ENCODE results near the gene RBM19.

RBM19 gene

DNA sequence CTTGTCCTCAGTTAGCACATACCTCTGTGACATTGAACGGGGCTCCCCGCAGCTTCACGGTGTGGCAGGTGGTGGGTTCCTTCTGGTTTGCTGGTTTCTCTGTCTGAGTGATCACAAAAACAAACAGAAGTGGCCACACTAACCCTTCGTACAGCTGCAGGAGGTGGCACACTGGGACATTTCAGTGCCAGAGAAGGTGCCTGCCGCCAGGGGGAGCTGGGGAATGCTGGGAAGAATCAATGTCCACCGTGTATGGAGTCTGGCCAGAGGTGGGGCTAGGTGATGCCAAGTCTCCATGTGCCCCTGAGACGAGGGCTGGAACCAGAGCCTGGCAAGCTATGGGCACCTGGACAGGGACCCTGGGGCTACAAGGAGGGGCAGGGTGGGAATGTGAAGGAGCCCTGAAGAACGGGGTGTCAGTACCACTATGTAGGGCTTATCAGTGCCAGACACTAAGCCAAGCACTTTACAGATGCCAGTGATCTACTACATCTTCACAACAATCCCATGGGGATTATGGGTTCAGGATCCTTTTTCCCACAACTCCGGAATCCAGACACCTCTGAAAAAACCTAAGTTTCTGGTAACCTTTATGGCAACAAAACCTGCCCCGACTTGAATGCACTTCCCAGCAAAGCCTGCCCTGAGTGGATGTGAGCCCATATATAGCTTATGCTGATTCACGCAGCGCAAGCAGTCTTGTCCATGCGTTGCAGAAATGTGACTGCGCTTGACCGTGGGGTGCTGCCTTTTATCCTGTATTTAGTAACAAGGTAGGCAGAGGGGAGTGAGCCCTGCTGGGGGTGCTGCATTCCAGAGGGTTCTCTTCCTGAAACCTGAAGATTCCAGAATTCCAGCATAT, 10.8 kb downstream of the RBM19 start:
- DNase-seq (ENCODE audit: low read depth, low spot score) = peak; percentile 65

DNA sequence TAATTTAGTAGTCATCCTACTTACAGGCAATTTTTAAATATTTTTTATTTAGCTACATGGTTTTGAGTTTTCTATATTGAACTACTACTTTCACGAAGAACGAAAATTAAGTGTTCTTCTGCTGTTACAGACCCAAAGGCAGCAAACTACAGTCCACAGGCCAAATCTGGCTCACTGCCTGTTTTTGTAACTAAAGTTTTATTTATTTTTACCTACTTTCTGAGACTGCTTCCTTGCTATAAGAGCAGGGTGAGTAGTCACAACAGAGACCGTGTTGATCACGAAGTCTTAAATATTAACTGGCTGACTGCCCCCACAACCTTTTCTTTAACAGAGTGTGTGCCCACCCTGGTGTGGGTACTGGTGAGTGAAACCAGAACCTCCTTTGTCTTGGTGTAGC, 11.6 kb downstream of the RBM19 start:
- no peak for DNase-seq (ENCODE audit: low read depth, low spot score)

DNA sequence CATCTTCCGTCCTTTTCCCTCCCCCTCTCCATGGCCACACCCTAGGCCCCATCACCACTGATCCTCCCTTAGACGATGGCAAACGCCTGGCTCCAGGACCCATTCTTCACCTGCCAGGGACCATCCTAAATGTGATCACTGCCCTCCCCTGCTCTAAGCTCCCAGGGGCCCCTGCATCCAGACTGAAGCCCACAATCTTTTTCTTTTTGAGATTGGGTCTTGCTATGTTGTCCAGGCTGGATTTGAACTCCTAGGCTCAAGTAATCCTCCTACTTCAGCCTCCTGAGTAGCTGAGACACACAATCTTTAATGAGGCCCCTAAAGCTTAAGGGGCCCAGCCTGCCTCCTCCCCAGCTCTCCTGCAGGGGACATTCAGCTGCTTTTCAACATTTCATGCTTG, 15.3 kb downstream of the RBM19 start:
- DNase-seq (ENCODE audit: low read depth, low spot score) = no peak

DNA sequence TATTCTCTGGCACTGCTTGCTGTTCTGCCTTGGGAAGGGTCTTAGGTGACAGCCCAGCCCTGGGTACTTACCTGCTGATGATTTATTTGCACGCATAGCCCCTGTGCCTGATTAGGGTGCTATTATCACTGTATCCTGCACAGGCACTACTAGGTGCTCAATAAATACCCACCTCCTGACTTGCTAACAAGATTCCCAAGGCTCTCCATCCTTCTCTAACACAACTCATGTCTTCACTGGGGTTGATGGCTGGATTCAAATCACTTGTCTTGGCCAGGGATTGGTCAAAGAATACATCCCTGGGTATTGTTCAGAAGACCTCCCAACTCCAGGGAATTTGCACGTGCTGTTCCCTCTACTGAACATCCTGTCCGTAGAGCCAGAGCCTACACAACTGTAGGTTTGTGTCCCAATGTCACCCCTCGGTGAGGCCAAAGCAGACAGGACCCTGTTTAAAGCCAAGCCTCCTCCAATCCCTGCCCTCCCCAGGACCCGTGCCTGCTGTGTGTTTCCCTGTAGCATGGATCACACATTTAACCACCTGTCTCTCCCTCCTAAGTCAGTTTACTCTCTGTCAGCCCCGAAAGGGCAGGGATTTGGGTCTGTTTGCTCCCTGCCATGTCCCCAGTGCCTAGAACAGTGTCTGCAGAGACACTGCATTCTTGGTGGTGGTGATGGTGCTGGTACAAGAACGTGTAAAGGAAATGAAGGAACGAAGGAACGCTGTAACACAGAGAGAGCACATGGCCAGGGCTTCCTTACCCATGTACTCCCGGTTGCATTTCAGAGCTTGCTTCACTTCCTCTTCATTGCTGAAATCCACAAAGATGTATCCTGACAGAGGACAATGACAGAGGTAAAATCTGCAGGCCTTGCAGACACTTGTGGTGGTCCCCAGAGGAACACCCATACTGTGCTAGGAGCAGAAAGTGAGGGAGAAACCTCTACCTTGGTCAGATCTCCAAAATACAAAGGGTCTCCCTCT, 16.5 kb downstream of the RBM19 start:
- no peak for DNase-seq (ENCODE audit: low read depth, low spot score)

DNA sequence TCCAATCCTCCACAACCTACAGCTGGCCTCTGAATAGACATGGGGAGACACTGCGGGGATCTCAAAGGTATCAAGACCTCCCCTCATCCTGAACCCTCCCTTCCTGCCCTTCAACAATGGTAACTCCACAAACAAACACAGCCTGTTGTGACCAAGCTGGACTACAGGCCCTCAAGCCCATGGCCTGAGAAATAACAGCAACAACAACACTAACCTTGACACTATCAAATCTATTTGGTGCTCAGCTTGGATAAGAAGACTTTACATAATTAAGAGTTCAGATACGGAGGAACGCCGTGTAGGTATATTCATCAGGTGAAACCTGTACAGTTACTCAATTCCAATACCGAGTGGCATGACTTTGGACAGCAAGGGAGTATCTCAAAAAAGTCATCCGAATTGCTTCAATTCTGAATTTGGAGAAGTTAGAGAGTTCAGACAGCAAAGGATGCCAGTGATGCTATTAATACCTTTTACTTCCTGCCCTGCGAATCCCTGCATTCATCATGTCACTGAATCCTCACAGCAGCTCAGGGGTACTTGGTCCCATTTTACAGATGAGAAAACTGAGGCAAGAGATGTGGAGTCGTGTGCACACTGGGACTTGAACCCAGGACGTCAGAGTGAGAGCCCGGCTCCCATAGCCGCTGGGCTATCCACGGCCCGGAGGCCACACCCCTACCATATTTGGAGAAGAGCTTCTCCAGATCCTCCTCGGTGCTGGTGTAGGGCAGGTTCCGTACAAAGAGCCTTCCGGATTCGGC, 17.8 kb downstream of the RBM19 start:
- DNase-seq (ENCODE audit: low read depth, low spot score) = no peak

DNA sequence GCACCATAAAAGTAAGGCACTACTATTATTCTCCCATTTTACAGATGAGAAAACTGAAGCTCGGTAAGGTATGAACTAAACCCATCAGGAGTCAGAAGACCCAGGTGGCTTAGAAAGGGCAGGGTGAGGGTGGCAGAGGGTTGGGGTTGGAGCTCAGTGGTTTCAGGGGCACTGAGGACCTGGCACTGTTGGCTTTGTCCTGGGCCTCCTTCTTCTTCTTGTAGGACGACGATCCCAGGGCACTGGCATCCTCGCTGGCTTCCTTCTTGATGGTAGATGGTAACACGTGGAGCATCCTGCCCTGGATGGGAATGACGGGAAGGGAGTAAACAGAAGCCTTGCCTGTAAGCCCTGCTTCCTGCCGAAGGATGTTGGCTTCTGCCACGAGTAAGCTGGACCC, 19.9 kb downstream of the RBM19 start:
- no peak for DNase-seq (ENCODE audit: low read depth, low spot score)

DNA sequence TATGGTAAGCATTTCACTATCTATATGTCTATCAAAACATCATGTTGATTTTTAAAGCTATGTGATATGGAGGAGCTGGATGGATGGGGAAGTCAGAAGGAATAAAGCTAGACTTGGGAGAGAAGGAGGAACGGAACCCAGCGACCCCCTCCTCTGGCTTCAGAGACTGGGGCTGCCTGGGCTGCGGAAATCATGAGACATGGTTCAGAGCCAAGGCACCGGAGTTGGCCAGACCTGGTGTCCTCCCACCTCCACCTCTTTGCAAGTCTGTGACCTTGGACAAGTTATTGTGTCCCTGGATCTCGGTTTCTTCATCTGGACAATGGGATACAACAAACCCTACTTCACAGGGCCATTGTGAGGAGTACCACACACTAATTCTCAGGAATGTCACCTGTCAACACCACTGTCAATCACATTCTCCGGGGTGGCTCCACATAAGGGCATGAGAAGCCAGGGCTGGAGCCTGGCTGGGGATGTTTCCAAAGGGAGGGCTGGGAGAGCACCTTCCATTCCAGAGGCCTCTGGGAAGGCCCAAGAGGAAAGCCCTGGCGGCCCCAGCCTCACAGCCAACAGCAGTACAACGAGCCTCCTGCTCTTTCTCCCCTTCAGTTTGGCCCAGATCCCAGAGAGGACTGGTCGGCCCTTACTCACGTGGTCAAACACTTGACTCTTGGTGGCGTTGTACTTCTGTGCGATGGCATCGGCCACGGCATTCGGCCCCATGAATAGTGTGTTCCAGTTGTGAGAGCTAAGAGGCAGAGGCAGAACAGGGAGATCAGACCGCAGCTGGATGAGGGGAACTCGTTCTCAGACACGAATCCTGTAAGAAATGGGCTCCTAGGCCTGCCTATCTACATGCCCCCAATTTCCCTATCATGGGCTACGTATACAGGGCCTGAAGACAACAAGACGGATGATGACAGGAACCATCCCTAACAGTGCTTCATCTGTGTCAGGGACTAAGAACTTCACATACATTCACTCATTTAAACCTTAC, 20.7 kb downstream of the RBM19 start:
- no peak for DNase-seq (ENCODE audit: low read depth, low spot score)

DNA sequence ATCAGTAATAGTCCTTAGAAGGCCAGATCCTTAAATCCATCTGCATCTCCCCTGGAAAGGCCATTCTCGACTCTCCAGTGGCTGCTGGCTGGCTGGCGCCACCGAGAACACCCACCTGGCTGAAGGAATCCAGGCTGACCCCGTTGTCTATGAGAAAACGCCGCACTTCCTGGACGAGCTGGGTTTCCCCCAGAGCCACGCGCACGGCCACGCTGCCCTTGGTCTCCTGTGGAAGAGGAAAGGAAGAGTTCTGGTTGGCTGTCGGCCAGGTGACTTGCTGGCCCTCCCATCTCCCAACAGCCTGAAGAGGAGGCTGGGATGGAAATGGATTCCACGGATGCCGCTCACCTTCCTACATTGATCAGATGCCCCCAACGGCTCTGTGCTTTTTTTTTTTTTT, 23.9 kb downstream of the RBM19 start:
- no peak for DNase-seq (ENCODE audit: low read depth, low spot score)

DNA sequence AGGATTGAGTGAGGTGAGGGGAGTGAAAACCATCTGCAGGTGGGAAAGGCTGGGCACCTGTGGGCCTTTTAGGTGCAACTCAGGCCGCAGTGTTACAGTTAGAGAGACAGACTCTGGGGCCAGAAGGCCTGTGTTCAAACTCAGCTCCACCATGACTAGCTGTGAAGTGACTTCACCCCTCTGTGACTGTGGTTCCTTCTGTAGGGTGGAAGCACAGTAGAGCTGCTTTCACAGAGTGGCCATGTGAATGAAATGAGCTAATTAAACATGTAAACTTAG, 25.0 kb downstream of the RBM19 start:
- DNase-seq (ENCODE audit: low read depth, low spot score) = no peak

DNA sequence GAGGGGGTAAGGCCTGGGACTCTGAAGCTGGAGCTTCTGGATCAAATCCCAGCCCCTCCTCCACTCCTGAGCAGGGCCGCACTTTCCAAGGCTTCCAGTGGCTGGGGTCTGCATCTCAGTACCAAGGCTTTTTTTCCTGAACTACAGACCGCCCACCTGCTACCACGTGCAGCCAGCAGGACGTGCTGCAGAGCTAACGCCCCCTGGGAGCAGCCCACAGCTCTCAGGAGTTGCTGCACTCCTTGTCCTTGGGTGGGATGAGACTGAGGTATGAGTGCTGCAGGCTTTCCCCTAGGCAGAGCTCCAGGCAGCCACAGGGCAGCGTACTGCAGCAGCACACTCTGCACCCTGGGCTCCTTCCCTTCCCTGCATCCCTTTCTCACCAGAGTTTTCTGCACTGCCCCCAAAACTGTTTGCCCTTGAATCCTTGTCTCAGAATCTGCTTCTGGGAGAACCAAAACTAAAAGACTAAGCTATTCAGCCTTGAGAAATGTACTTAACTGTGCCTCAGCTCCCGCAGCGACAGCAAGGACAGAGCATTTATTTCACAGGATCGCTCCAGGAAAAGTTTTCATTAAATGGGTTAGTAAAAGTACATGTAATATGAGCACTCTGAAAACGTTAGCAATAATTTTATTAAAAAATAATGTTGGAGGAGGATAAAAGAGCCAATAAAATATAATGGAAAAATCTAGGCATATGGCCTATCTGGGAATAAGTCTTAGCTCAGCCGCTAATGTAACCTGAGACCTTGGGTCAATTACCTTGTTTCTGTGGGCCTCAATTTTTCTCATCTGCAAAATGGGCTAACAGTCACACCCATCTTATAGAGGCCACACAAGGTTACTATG, 25.5 kb downstream of the RBM19 start:
- peak; percentile 56 for DNase-seq (ENCODE audit: low read depth, low spot score)

DNA sequence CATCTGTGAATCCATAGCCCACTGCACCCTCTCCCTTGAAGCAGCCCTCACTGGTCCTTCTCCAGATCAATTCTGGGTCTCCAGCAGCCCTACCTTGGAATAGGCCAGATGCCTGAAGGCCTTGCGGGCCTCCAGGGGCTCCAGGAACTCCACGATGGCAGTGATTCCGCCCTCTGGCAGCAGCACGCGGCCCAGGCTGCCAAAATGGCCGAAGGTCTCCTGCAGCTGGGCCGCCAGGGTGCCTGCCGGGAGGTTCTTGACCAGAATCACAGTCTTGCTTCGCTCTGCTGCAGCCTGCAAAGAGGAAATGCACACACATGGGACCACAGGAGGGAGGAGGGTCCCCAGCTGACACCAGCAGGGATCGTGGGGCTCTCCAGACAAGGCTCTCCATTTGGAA, 26.3 kb downstream of the RBM19 start:
- DNase-seq (ENCODE audit: low read depth, low spot score) = no peak

DNA sequence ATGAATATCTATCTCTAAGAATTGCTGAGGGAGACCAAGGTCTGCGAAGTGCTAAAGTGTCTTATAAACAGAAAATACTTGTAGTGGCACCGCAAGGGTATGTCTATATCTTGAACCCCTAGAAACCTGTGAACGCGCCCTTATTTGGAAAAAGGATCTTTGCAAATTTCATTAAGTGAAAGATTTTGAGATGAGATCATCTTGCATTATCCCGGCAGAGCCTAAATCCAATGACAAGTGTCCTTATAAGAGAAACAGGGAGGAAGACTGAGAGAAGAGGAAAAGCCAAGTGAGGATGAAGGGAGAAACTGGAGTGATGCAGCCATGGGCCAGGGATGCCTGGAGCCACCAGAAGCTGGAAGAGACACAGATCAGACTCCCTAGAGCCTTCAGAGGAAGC, 27.7 kb downstream of the RBM19 start:
- DNase-seq (ENCODE audit: low read depth, low spot score) = no peak

DNA sequence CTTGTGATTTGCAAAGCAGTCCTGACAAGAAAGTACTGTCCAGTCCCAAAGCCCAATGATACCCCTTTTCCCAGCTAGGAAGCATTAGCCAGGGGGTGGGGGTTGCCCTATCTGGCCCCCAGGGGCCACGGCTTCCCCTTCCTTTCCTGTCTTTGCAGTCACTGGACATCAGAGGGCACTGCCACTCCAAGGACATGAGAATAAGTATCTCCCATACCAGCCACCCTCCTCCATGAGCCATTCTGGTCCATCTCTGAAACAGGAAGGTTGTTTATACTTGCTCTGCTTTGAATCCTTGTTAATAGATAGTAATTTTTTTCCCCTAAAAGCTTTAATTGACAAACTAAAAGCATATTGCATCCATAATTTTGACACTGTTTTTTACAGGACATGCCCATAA, 29.7 kb downstream of the RBM19 start:
- DNase-seq (ENCODE audit: low read depth, low spot score) = no peak

DNA sequence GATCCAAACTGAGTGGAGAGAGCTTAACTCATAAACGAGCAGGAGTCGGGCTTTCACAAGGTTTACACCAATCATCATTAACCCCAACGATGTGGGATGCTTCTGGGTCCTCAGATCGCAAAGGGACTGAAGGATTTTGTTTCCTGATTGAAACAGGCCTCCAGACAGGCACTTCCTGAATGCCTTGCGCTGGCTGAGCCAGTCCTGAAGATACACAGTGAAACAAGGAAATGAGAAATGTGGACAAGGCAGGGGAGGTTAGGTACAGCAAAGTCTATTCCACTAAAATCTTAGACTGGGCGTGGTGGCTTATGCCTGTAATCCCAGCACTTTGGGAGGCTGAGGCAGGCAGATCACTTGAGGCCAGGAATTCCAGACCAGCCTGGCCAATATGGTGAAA, 30.7 kb downstream of the RBM19 start:
- DNase-seq (ENCODE audit: low read depth, low spot score) = no peak

DNA sequence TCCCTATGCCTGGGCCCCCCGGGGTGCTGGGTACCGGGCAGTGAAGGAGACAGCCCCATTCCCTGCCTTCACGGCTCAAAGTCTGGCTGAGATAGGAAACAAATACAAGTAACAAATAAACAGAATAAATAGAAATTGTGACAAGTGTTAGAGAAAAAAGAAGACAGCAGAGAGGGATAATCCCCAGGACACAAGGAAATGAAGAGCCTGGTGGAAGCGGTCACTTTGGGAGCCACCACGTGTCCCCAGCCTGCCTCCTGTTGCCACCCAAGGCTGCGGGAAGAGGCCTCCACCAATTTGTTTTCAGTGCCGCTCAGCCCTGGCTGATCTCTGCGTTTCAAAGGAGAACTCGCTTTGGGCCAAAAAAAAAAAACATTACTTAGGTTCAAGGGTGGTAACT, 31.2 kb downstream of the RBM19 start:
- DNase-seq (ENCODE audit: low read depth, low spot score) = no peak

DNA sequence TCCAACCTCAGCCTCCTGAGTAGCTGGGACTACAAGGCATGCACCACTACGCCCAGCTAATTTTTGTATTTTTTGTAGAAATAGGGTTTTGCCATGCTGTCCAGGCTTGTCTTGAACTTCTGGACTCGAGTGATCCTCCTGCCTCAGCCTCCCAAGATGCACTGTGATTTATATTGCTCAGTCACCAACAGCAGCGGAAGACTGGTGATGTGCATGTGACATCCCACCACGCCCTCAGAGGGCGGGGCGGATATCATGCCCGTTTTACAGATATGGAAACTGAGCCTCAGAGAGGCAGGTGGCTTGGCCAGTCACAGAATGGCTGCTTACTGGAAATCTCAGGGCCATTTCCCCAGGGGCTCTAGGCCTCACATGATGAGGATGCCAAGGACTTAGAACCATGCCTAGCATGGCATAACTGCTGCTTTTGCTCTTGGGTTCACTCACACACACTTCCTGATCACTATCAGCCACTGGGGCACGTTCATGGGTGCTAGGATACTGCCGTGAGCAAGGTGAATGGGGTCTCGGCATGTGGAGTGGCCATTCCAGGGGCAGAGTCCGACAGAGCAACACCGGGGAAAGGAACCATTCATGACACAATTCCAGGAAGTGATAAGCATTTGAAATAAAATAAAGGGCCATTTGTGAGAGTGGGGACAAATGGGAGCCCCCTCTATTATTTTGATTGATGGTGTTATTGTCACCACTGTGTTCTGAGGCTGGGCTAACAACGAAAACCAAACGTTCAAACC, 31.9 kb downstream of the RBM19 start:
- DNase-seq (ENCODE audit: low read depth, low spot score) = no peak

DNA sequence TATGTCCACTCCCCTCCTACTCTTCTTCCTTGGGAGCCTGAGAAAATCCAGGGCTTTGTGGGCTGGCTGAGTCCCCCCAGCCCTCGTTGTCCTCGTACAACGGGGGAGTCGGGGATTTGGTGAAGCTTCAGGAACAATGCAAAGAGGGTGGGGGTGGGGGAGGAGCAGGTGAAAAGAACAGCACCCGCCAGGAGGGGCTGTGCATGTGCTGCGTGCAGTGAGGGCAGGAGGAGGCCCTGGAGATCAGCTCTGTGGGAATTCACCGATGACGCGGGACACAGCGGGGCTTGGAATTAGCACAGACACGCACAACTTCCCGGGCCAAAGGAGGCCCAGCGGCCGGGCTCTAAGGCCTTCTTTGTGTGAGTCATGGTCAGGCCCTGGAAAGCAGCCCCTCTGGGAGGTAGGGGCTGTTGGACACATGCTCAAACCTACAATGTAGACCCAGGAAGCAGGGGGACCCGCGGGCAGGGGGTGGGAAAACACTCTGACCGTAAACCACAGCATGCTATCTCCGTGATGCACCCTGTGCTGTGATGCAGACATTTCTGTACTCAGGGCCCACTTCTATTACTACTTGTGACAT, 32.8 kb downstream of the RBM19 start:
- peak; percentile 84 for DNase-seq (ENCODE audit: low read depth, low spot score)

DNA sequence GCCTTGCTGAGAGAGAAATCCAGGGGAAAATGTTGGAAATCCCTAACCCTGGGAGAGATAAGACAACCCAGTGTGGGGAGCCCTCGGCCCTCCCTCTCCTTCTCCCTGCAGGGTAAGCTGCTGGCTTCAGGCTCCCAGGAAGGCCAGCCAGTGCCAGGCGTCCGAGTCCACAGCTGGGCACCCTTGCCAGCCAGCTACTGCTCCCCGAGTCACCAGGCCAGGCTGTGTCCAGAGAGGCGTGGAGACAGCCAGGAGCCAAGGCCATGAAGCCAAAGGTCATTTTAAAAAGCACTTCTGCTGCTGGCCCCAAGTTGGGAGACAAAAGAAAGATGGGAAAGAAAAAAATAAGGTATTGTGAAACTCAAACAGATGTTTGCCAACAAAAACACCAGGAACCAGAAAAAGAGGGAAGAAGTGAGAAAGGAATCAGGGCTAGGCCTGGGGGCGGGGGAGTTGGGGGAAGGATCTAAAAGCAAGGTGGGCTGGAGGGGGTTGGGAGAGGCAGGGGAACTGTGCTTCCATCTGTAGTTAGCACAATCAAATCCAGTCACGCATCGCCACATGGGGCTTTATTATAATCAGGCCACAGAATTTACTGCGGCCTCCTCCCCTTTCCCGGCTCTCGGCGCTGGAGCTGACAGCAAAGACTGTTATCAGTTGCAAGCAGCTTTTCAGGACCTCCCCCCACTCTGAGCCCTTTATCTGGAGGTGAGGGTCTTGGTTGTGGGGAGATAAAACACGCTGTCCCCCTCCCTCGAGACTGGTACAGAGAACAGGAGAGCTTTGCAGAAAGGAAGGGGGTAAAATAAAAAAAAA, 33.5 kb downstream of the RBM19 start:
- DNase-seq (ENCODE audit: low read depth, low spot score) = peak; percentile 54
